Measurements from ENCODE around the gene CTDSPL.
"Not testable (repeated sequence)": the region's sequence is repeated elsewhere in the genome, so short reads cannot be mapped to it uniquely, and the experiment has no call there.

Gene CTDSPL

GRCh38 chr3:37964146-37964545, 102.5 kb downstream of the CTDSPL start:
- Mint-ChIP-seq H3K4me3 (no peak overlapping the region), H3K27me3 (no peaks in the 10 kb centered on the region), H3K4me1 (ENCODE audit: low read depth) (no peaks in the 10 kb centered on the region), H3K36me3 (ENCODE audit: low read depth) (no peaks in the 10 kb centered on the region), H3K9me3 (no peaks in the 10 kb centered on the region), H3K27ac (no peak overlapping the region)

- no peak overlapping the region for H3K27ac Mint-ChIP-seq
- no peak overlapping the region for H3K4me3 Mint-ChIP-seq
- H3K4me1 Mint-ChIP-seq (ENCODE audit: low read depth), result no peaks in the 10 kb centered on the region
- H3K36me3 Mint-ChIP-seq (ENCODE audit: low read depth), result no peaks in the 10 kb centered on the region
- no peaks in the 10 kb centered on the region for H3K27me3 Mint-ChIP-seq
- H3K9me3 Mint-ChIP-seq, result no peaks in the 10 kb centered on the region
Measured at GRCh38 chr3:37964716-37965115, 103.0 kb downstream of the CTDSPL start.

- H3K27me3 Mint-ChIP-seq, result no peaks in the 10 kb centered on the region
- no peaks in the 10 kb centered on the region for H3K9me3 Mint-ChIP-seq
- no peaks in the 10 kb centered on the region for H3K4me1 Mint-ChIP-seq (ENCODE audit: low read depth)
- H3K4me3 Mint-ChIP-seq, result no peak overlapping the region
- no peak overlapping the region for H3K27ac Mint-ChIP-seq
- no peaks in the 10 kb centered on the region for H3K36me3 Mint-ChIP-seq (ENCODE audit: low read depth)
Measured at GRCh38 chr3:37967260-37967881, 105.7 kb downstream of the CTDSPL start.

GRCh38 chr3:37968199-37968598, 106.5 kb downstream of the CTDSPL start:
- no peaks in the 10 kb centered on the region for H3K4me1 Mint-ChIP-seq (ENCODE audit: low read depth)
- no peaks in the 10 kb centered on the region for H3K9me3 Mint-ChIP-seq
- H3K36me3 Mint-ChIP-seq (ENCODE audit: low read depth), result no peaks in the 10 kb centered on the region
- H3K27me3 Mint-ChIP-seq, result no peaks in the 10 kb centered on the region
- no peak overlapping the region for H3K4me3 Mint-ChIP-seq
- H3K27ac Mint-ChIP-seq, result no peak overlapping the region

- Mint-ChIP-seq H3K9me3 (no peaks in the 10 kb centered on the region), H3K27me3 (no peaks in the 10 kb centered on the region), H3K36me3 (ENCODE audit: low read depth) (no peaks in the 10 kb centered on the region), H3K4me1 (ENCODE audit: low read depth) (no peaks in the 10 kb centered on the region), H3K4me3 (no peak overlapping the region), H3K27ac (no peak overlapping the region)
Measured at GRCh38 chr3:37968813-37969595, 107.3 kb downstream of the CTDSPL start.

GRCh38 chr3:37969596-37970100, 108.0 kb downstream of the CTDSPL start:
- Mint-ChIP-seq H3K4me3 (no peak overlapping the region), H3K27ac (no peak overlapping the region), H3K4me1 (ENCODE audit: low read depth) (peaks cover under 1% of the 10 kb centered on the region), H3K36me3 (ENCODE audit: low read depth) (no peaks in the 10 kb centered on the region), H3K27me3 (no peaks in the 10 kb centered on the region), H3K9me3 (no peaks in the 10 kb centered on the region)

- Mint-ChIP-seq H3K9me3 (no peaks in the 10 kb centered on the region), H3K36me3 (ENCODE audit: low read depth) (no peaks in the 10 kb centered on the region), H3K4me3 (no peak overlapping the region), H3K4me1 (ENCODE audit: low read depth) (peaks cover 3% of the 10 kb centered on the region), H3K27me3 (no peaks in the 10 kb centered on the region), H3K27ac (no peak overlapping the region)
Measured at GRCh38 chr3:37970802-37971201, 109.1 kb downstream of the CTDSPL start.

- Mint-ChIP-seq H3K4me1 (ENCODE audit: low read depth) (peaks cover 3% of the 10 kb centered on the region), H3K27me3 (no peaks in the 10 kb centered on the region), H3K27ac (no peak overlapping the region), H3K36me3 (ENCODE audit: low read depth) (no peaks in the 10 kb centered on the region), H3K9me3 (no peaks in the 10 kb centered on the region), H3K4me3 (no peak overlapping the region)
Measured at GRCh38 chr3:37971467-37971866, 109.8 kb downstream of the CTDSPL start.

GRCh38 chr3:37972056-37972455, 110.4 kb downstream of the CTDSPL start:
- not testable (repeated sequence) for H3K27ac Mint-ChIP-seq; H3K36me3 Mint-ChIP-seq (ENCODE audit: low read depth); H3K27me3 Mint-ChIP-seq; H3K9me3 Mint-ChIP-seq; H3K4me3 Mint-ChIP-seq; H3K4me1 Mint-ChIP-seq (ENCODE audit: low read depth)

GRCh38 chr3:37973246-37974054, 111.8 kb downstream of the CTDSPL start:
- Mint-ChIP-seq H3K9me3 (no peaks in the 10 kb centered on the region), H3K4me1 (ENCODE audit: low read depth) (peaks cover 3% of the 10 kb centered on the region), H3K27me3 (no peaks in the 10 kb centered on the region), H3K27ac (no peak overlapping the region), H3K36me3 (ENCODE audit: low read depth) (no peaks in the 10 kb centered on the region), H3K4me3 (no peak overlapping the region)

- Mint-ChIP-seq H3K27me3 (no peaks in the 10 kb centered on the region), H3K4me3 (no peak overlapping the region), H3K4me1 (ENCODE audit: low read depth) (peaks cover 3% of the 10 kb centered on the region), H3K9me3 (no peaks in the 10 kb centered on the region), H3K27ac (no peak overlapping the region), H3K36me3 (ENCODE audit: low read depth) (no peaks in the 10 kb centered on the region)
Measured at GRCh38 chr3:37974121-37975083, 112.7 kb downstream of the CTDSPL start.

- H3K27ac Mint-ChIP-seq, result no peak overlapping the region
- no peak overlapping the region for H3K4me3 Mint-ChIP-seq
- no peaks in the 10 kb centered on the region for H3K9me3 Mint-ChIP-seq
- H3K36me3 Mint-ChIP-seq (ENCODE audit: low read depth), result no peaks in the 10 kb centered on the region
- peaks cover 1% of the 10 kb centered on the region for H3K4me1 Mint-ChIP-seq (ENCODE audit: low read depth)
- no peaks in the 10 kb centered on the region for H3K27me3 Mint-ChIP-seq
Measured at GRCh38 chr3:37979541-37980461, 118.1 kb downstream of the CTDSPL start.

GRCh38 chr3:37980462-37981347, 119.0 kb downstream of the CTDSPL start:
- Mint-ChIP-seq H3K4me3 (no peak overlapping the region), H3K27me3 (no peaks in the 10 kb centered on the region), H3K36me3 (ENCODE audit: low read depth) (no peaks in the 10 kb centered on the region), H3K9me3 (no peaks in the 10 kb centered on the region), H3K27ac (no peak overlapping the region), H3K4me1 (ENCODE audit: low read depth) (no peaks in the 10 kb centered on the region)
